HG03060 (cell line): ENCODE results near the gene KIAA0825.

ENCODE experiments used
- ATAC-seq: cut with Tn5 transposase; IDR thresholded peaks from one replicate; pipeline ENCODE4 v1.9.1; 2021; ENCODE audit warnings: low read depth, moderate number of reproducible peaks; ENCODE audit not compliant: unreplicated experiment

KIAA0825 gene

GRCh38 chr5:94326586-94326985 is 291.8 kb downstream of the KIAA0825 start:
- no peak for ATAC-seq

- no peak for ATAC-seq
These were observed 301.2 kb downstream of the KIAA0825 start for GRCh38 chr5:94316916-94317838.

- no peak for ATAC-seq
These were observed 303.8 kb downstream of the KIAA0825 start for GRCh38 chr5:94314460-94315131.

- ATAC-seq = no peak
These were observed 304.7 kb downstream of the KIAA0825 start for GRCh38 chr5:94313696-94314095.

- ATAC-seq = no peak
These were observed 305.2 kb downstream of the KIAA0825 start for GRCh38 chr5:94313188-94313587.

- no peak for ATAC-seq
These were observed 306.1 kb downstream of the KIAA0825 start for GRCh38 chr5:94312298-94312697.

GRCh38 chr5:94310833-94311232 is 307.6 kb downstream of the KIAA0825 start:
- no peak for ATAC-seq

- no peak for ATAC-seq
These were observed 309.3 kb downstream of the KIAA0825 start for GRCh38 chr5:94309141-94309540.

- no peak for ATAC-seq
These were observed 310.0 kb downstream of the KIAA0825 start for GRCh38 chr5:94308442-94308841.

- no peak for ATAC-seq
These were observed 314.3 kb downstream of the KIAA0825 start for GRCh38 chr5:94304146-94304545.

GRCh38 chr5:94288937-94289336 is 329.5 kb downstream of the KIAA0825 start:
- no peak for ATAC-seq

- ATAC-seq = no peak
These were observed 332.4 kb downstream of the KIAA0825 start for GRCh38 chr5:94285984-94286383.

GRCh38 chr5:94283093-94283492 is 335.3 kb downstream of the KIAA0825 start:
- ATAC-seq = no peak

GRCh38 chr5:94281236-94281801 is 337.1 kb downstream of the KIAA0825 start:
- no peak for ATAC-seq

- ATAC-seq = no peak
These were observed 341.7 kb downstream of the KIAA0825 start for GRCh38 chr5:94276751-94277150.

GRCh38 chr5:94276048-94276447 is 342.4 kb downstream of the KIAA0825 start:
- no peak for ATAC-seq

- no peak for ATAC-seq
These were observed 343.7 kb downstream of the KIAA0825 start for GRCh38 chr5:94274707-94275106.

- no peak for ATAC-seq
These were observed 350.2 kb downstream of the KIAA0825 start for GRCh38 chr5:94268226-94268625.

GRCh38 chr5:94267350-94267899 is 351.0 kb downstream of the KIAA0825 start:
- ATAC-seq = no peak

- ATAC-seq = no peak
These were observed 352.2 kb downstream of the KIAA0825 start for GRCh38 chr5:94266170-94266569.

- ATAC-seq = no peak
These were observed 355.3 kb downstream of the KIAA0825 start for GRCh38 chr5:94263068-94263467.
